ENCODE results near the gene LMO1.

LMO1 gene

DNA sequence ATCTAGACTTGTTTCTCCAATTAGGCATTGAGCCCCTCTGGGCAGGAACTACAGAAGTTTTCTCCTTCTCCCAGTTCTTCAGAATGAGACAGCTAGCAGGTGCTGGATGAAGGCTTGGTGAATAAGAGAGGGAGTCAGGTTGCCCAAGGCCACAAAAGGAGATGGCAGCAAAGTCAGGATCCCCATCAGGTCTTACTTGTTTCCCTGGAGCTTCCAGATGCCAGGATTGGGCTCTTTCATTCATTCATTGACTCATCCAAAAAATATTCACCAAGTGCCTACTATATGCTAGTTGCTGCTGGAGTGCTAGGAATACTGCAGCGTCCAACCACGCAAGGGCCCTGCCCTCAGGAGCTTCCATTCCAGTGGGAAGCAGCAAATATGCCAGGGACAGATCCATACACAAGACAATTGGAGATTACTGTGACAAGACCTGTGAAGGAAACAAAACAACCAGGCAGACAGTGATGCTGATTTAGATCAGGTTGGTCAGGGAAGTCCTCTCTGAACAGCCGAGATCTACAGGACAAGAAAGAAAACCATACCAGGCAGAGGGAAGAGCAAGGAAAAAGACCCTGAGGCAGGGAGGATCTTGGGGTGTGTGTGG, 24.6 kb upstream of the LMO1 start:
- DNase-seq: no peak

DNA sequence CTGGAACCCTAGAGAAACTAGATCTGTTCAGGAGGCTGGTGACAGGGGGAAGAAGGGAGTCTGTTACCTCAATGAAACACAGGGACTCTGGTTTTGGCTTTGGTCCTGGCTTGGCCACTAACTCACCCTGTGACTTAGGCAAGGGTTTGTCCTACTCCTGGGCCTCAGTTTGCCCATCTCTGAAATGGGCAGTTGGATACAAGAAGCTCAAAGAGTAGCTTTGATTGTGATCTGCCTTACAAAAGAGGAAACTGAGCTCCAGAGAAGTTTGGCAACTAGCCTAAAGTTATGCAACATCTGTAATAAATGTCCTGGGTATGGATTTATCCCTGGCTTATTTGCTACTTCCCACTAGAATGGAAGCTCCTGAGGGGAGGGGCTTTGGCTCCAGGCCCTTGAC, 24.0 kb upstream of the LMO1 start:
- DNase-seq: peak in 2 of 3 donors; percentile 15 to 23

DNA sequence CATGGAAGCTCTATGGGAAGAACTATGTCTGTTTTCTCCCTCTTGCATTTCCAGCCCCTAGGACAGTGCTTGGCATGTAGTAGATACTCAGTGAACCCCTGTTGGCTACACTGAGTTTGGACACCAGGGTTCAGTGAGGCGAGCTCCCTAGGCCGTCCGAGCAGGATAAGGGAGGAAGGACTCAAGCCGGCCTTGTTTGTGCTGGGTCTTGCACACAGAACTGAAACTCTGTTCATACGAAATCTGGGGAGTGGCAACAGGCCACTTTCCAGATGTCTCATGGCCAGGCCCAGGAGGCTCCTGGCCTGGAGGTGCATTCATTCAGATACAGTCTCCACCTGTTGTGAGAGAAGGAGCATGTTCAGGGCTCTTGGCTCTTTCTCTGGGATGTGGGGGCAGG, 23.6 kb upstream of the LMO1 start:
- no peak for DNase-seq

DNA sequence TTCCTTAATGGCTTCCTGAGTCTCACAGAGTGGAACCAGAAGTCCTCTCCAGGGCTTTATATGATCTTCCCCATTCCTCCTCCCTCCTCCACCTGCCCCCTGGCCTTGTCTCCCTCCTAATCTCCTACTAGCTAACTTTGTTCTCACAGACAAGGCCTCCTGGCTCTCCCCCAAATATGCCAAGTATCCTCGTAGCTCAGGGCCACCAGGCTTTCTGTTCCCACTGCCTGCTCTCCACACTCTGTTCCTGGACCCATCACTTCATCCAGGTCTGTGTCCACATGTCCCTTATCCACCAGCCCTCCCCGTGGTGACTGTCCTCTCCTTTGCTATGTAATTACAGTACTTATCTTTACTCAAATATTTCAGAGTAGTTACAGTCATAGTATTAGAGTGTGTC, 23.2 kb upstream of the LMO1 start:
- no peak for DNase-seq

DNA sequence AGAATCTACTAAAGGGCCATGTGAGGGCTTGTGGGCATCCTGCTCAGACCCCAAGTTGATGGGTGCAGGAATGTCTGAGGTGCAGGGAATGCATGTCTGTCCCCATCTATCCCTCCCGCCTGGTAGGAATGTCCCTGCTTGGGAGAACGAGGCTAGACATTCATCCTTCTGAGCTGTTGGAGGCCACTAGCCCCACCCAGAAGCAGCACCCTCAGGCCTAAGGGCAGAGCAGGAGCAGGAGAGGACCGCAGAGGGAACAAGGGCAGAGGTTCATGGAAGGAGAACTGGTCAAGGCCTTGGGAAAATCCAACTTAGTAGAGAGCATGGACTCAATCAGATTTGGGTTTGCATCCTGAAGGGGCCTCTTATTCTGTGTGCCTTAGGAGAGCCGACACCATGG, 22.1 kb upstream of the LMO1 start:
- DNase-seq: no peak

DNA sequence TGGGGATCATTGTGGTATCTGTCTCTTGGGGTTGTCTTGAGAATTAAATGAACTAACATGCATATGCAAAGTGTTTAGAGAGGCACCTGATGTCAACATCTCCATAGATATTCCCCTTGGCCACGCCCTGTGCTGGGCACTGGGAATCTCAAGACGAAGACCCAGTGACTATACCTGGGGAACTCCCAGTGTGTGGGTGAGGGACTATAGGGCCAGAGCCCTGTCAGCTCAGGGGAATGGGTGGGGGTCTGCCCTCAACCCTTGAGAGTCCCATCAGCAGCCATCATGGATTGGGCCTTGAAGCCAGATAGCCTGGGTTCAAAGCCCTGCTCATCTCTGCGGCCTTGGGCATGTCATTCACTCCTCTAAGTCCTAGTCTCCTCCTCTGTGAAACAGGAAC, 21.6 kb upstream of the LMO1 start:
- no peak for DNase-seq

DNA sequence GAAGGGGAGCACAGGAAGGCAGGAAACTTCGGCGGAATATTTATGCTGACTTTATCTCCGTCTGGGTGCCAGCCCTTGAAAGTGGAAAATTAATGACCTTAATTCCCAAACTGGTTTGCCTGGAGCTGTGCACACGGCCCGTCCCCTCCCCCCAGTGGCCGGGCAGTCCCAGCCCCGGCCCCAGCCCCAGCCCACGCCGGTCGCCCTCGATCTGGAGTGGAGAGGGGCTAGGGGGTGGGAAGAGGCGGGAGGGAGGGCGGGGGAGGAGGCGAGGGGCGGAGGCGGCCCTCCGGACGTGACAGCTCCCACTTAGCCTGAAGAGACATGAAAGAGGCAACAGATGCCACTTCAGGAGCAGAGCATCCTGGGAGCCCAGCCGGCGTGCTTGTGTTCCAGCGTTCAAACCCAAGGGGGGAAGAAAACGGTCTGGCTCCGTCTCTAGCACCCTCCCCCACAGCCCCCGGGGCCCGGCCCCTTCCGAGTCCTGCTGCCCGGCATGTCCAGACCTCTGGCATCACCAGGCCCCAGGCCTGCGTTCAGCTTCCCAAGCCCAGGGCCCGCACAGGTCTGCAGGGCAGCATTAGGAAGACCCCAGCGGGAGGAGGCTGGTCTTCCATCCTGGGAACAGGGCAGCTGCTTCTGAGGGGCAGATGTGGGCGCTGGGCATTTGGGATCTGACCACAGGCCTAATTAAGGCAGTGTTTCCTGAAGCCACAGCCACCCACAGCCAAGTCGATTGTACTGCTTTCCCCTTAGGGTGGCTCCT, 20.0 kb upstream of the LMO1 start:
- DNase-seq: no peak

DNA sequence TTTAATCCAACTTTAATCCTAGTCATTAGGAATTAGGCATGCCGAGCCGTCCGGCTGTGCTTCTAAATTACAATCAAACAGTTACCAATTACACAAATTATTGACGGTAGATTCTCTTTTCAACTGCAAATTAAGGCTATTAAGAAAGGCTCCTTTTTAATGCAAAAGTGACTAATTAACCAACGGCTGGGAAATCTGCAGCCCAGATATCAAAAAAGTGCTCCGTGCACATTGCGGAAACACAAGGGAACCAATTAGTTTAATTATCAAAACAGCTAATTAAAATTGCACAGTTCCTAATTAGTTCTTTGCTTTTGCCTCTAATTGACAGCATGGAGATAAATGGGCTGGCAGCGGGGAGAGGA, 19.4 kb upstream of the LMO1 start:
- no peak for DNase-seq

DNA sequence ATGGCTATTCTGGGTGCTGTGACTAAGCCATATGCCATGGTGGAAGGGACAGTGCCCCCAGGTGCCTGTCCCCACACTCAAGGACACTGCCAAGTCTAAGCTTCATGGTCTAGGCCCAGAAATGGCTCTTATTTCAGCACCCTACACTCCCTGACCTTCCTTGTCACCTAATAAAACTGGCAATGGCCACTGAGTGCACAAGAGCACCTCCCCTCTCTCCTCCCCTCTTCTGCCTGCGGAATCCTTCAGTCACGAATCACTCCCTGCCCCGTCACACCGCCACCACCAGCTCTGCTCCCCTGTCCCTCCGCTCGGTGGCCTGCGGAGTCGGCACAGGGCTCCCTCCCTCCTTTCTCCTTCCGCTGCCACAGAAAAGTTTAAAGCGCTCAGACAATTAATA, 19.0 kb upstream of the LMO1 start:
- DNase-seq: no peak

DNA sequence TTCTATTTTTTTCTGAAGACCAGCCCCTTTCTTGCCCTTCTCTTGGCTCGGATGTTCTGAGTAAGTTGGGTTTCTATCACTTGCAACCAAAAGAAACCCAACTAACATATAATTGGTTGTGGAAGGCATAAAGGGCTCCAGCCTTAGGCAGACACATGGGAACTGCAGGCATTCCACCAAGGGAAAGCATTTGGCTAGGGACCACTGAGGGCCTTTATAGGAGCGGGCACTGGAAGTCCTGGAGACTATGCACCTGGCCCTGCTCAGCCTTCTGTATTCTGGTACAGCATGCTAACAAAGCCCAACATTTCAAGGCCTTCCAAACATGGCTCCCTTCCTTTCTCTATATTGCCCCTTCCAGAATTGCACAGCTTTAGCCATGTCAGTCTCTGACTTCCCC, 17.6 kb upstream of the LMO1 start:
- no peak for DNase-seq

DNA sequence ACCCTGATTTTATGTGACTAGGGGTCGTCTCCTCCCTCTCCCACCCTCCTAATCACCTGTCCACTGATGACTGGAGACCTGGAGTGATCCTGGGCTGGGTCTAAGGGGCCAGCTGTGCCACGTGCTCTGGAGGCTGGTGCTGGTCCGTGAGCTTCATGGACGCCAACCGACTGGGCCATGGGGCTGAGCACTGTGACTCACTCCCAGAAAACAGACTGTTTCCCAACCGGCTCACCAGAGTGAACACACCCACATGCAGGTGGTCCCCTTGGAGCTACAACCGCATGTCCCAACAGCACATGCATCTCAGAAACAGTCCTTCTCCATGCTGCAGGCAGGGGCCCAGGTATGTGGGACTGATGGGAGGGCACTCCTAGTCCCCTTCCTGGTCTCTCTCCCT, 14.0 kb upstream of the LMO1 start:
- DNase-seq: no peak

DNA sequence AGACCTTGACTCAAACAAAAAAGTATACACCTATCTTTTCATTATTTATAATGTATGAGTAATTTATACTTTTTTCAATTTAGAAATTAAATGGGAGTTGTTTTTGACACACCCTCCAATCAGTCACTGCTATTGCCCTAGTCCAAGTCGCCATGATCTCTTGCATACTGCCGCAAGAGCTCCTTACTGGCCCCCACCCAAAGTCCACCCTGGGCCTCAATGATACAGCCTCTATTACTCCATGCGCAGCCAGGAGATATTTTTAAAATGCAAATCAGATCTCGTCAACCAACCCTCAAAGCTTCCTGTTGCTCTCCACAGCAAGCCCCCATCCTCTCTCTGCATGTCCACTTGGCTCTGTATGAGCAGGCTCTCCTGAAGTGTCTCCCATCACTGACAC, 12.8 kb upstream of the LMO1 start:
- DNase-seq: no peak

DNA sequence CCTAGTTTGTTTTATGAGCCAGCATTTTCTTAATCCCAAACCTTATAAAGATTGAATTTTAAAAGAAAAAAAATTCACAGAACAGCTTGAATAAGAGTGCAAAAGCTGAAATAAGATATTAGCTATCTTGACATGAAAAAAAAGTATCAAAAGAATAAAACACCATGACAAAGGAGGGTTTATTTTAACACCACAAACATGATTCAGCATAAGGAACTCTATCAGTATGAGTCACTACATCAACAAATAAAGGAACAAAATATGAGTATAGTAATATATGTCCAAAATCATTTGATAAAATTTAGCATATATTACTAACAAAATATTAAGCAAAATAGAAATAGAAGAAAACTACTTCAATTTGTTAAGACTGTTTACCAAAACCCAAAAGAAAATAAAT, 9.6 kb upstream of the LMO1 start:
- peak in 2 of 3 donors; percentile 26 to 28 for DNase-seq

DNA sequence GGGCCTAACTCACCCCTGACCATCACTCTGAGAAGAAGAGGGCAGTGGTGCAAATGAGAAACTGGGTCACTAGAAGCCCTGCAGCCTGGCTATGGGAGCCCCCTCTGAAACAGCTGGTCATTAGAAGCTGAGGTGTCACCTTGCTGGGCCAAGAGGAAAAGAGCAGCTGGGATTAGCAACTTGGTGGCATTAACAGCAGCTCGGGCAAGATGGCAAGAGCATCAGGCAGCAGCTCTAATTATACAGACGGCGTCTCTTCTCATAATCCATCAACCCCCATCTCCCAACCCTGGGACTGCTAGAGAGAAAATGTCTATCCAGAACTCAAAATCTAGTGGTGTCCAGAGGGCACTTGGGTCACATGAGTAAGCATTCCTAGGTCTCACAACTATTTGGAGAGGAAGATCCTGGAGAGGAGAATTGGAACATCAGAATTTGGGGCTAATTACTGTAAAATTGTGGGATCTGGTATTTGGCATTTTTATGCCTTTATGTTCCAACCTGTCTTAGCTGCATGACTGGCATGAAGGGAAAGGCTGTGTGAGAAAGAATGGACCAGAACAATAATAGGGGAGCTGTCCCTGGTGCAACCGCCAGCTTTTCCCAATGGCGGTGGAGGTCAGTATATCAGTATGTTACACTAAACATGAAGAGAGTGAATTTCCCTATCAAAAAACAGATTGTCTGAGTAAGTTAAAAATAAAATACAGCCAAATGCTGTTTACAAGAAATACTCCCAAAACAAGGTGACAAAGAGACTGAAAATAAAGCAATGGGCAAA, 7.6 kb upstream of the LMO1 start:
- no peak for DNase-seq

DNA sequence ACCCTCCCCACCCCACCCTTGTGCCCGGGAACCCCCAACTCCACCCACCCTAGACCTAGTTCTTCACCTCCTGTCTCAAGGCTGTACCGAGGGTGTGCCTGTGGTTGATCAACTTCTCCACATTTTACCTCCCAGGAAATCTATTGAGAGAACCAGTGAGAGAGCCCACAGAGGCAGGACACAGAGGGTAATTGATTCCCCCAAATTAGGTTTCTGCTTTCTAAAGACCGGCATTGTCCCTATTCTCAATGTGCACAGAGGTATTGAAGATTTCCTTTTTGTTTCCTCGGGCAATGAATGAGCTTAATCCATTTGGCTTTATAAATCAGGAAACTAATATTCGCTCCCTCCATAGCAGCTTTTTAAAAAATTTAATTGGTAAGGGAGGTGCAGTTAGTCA, 6.0 kb upstream of the LMO1 start:
- no peak for DNase-seq

DNA sequence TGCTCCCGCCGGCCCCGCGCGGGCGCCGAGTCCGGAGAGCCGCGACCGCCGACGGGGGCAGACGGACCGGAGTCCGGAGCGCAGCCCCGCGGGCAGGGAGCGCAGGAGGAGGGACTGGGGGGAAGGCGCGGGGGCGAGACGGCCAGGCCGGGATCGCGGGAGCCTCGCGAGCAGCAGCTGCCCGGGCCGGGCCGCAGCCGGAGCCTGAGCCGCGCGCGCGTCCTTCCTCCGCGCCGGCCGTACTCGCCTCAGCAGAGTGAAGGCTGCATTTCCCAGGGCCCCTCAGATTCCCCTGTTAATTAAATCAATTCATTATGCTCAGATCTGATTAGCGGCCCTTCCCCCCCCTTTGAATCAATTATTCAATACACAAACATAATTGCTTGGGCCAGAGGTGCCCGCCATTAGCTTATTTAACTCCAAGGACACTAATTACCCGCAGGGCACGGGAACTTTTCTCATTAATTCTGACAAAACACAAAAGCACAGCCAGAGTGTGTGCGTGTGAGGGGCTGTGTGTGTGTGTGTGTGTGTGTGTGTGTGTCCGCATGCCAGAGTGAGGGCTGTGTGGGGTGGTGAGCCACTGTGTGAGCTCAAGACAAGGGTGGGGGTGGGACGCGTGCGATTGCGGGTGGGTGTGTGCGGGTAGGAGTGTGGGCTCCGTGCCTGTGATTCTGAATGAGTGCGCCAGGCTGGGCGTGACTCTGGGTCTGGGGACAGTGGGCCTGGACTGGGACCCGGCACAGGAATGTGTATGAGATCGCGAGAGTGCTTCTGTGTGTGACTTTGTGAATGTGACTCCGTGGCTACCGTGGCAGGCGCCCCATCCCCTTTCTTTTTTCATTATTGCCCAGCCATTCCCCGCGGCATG, 5.1 kb upstream of the LMO1 start:
- DNase-seq: peak in 2 of 3 donors; percentile 6 to 45

DNA sequence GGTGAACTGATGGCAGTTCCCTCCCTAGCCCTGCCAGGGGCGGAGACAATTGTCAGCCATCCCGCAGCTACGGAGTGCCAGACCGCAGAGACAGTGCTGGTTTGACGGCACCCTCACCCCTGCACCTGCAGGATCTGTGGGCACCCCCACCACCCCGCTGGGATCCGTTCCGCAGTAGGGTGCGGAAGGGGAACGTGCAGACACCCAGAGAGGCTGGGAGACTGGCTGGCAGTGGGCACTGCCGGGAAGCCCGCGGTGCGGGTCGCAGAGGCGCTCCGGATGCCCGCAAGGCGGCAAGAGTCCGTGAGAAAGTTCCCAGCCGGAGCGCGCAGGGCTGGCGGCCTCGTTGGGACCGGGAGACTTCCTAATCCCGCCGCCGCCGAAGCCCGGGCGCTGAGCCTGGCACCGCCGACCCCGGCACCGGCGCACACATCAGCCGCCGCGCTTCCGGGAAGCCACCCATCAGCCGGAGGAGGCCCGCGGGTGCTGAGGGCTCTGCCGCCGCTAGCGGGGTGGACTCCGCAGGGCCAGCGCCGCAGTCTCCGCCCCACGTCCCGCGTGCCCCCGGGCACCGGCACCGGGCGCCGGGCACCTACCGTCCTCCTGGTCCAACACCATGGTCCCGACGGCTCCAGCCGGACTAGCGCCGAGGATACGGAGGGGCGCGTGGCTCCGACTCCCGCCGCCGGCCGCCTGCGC, 4.3 kb upstream of the LMO1 start:
- peak in 2 of 3 donors; percentile 10 to 46 for DNase-seq

DNA sequence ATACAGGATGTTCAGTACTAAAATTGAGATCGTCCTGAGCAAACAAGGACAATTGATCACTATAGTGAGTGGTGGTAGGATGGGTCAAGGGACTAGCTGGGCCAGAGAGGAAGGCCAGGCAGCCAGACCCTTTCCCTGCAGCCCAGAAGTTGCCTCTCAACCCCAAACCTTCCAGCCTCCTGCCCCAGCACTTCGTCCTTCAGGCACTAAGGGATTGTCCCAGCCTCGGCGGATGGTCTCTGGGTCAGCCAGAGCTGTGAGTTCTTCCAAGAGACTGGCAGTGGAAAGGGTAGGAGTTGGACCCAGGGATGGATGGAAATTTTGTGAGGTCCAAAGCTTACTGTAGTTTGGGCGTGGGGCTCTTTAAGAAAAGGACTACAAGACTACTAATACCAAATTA, 3.6 kb upstream of the LMO1 start:
- DNase-seq: no peak

DNA sequence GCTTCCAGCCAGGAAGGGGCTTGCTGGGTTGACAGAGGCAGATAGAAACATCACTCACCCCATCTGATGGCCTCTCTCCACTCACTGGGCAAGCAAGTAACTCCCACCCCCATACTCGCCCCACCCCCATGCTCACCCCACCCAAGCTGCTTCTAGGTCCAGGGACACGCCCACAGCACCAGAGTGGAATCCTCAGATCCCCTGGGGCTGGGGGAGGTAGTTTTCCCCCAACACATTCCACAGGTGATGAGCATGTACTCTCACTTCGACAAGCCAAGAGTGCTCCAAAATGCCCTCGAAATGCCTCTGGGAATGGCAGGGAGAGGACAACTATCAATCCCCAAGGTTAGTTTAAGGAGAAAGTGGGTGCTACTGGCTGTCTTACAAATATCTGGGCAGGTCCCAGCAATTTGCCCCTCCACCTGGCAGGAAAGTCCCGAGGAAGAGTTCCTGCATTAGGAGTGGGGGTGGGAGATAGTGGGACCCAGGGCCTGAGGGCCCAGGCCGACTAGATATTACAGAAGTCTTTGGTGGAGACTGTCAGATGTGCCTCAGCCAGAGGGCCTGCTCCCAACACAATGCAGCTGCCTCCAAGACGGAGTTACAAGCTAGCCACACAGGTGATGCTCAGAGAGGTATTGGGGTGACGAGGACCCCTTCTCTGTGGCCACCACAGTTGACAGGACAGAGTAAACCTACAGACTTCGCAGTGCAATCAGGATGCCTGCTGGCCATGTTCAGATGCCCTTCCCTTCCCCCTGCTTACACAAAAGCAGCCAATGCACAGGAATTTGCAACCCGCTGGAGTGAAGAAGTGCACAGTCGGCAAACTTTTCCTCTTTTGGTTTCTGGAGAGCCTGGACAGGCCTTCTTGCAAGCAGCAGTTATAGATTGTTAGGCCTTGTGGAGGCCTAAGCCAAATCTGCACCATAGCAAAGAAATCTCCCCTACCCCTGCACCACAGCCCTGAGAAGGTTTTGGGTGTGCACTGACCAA, 2.9 kb upstream of the LMO1 start:
- DNase-seq: no peak

DNA sequence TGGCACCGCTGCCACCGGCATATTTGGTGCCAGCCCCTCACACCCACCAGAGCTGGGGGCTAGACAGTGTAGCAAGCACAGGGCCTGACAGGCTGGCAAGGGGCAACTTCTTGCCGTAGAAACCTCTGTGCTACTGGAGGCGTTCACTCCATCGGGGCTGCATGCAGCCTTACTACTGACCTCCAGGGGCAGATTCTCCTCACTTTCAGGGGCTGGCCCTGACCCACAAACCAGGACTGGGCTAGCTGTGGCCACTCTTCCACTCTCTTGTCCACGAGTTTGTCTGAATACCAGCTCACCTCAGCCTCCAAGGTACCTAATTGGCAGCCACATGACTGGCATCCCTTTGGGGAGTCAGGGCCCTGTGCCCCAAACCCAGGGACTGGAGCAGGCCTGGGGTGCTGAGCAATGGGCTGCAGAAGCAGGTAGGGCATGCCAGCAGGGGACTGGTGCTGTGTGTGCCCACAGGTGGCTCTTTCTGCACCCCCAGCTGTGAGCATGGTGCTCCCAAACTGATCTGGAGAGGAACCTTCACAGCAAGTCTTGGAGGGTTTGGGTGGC, 2.1 kb upstream of the LMO1 start:
- DNase-seq: no peak
